ENCODE data around the gene GET4. TPM values are rescaled to one million over a fixed set of nuclear protein-coding genes. Genes with fewer than 3 reads are reported as not detected.

GET4 gene
- polyA plus RNA-seq, 3 donors from 2014 or later, result 25.3 to 35.6 (median 25.5) TPM

DNA sequence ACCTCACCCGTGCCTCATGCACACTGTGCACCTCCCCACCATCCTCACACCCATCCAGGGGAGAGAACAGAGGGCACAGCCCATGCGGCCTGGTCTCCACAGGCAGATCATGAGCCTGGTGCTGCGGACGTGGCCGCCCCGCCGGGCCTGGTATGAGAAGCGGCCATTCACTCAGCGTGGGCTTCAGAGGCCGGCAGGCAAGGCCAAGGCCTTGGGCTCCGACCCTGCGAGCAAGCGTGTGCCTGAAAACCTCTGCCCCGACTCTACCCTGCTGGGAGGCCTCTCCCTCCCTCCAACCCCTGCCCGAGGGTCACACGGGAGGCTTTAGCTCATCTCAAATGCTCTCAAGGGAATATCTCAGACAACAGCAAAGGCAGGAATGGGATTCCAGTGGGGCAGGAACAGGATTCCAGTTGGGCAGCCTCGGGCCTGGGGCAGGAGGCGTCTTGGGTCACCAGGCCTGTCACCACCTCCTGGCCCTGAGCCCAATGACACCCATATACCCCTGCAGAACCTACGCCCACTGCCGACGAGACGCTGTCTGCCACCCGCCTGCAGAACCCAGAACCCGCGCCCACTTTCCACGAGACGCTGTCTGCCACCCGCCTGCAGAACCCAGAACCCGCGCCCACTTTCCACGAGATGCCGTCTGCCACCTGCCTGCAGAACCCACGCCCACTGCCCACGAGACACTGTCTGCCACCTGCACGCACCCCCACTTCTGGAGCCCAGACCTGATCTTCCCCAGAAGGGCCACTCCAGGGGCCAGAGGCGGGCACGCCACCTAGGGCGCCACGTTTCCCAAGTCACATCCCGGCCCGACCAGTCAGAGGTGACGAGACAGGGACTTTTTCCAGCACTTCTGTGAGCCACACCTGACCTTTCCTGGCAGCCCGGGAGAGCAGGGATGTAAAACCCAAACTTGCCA lies 39.2 kb downstream of the GET4 start:
- Mint-ChIP-seq H3K9me3 (no peaks in the 10 kb centered on the region), H3K36me3 (no peaks in the 10 kb centered on the region), H3K4me1 (peaks cover 26 to 33% of the 10 kb centered on the region in 2 donors), H3K27ac (peak overlapping the region; percentile 42 to 83 (median 71)), H3K27me3 (ENCODE audit: low read depth in 3 of 3) (peaks cover 2 to 4% (median 3%) of the 10 kb centered on the region in 3 donors), H3K4me3 (peak overlapping the region in 1 of 5 donors; percentile 33)
- DNase-seq, result no peak

DNA sequence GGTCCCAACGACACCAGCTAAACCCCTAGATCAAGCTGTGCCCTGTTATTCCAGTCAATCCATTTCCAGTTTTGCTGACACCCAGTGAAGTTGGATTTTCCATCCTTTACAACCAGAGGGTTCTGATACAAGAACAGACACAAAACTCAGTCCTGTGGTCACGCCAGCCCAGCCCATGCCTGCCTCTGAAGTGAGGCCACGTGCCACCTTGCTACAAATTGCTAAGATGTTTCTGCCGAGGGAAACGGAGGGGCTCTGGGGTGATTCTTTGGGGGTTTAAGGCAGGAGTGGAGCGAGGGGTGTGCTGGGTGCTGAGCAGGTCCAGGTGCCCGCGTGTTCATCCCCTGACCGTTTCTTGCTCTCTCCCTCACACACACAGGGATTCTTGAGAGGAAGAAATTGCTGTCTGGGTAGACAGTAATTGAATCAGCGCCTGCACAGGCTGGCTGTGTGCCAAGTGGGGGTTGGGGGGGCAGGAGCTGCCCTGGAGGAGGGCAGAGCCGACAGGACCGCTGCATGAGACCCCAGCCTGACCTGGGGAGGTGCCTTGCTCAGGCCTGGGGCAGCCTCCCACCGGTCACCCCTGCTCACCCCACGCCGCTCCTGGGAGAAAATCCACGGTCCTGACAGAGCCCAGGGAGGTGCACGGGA lies 40.1 kb downstream of the GET4 start:
- H3K4me3 Mint-ChIP-seq, result peak overlapping the region in 1 of 5 donors; percentile 27
- DNase-seq, result no peak
- no peaks in the 10 kb centered on the region for H3K9me3 Mint-ChIP-seq
- H3K27me3 Mint-ChIP-seq (ENCODE audit: low read depth in 3 of 3), result peaks cover 2 to 5% (median 4%) of the 10 kb centered on the region in 3 donors
- H3K4me1 Mint-ChIP-seq, result peaks cover 29 to 40% of the 10 kb centered on the region in 2 donors
- peak overlapping the region in 5 of 6 donors; percentile 42 to 74 (median 70) for H3K27ac Mint-ChIP-seq
- H3K36me3 Mint-ChIP-seq, result no peaks in the 10 kb centered on the region

DNA sequence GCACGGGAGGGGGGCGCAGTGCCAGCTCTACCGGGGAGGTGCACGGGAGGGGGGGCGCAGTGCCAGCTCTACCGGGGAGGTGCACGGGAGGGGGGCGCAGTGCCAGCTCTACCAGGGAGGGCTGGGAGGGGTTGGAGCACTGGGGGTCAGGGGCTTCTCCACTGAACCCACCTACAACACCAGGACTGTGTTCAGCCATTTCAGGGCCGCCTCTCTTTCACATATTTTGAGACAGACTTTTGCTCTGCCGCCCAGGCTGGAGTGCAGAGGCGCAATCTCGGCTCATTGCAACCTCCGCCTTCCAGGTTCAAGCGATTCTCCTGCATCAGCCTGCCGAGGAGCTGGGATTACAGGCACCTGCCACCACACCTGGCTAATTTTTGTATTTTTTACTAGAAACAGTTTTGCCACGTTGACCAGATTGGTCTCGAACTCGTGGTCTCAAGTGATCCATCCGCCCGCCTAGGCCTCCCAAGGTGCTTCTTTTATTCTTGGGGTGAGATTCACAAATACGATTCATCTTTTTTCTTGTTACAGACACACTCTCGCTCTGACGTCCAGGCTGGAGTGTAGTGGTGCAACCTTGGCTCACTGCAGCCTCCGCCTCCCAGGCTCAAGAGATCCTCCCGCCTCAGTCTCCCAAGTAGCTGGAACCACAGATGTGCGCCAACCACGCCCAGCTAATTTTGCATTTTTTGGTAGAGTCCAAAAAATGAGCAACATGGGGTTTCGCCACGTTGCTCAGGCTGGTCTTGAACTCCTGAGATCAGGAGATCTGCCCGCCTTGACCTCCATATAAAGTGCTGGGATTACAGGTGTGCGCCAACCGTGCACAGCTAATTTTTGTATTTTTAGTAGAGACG lies 41.1 kb downstream of the GET4 start:
- peaks cover 4 to 6% (median 5%) of the 10 kb centered on the region in 3 donors for H3K27me3 Mint-ChIP-seq (ENCODE audit: low read depth in 3 of 3)
- H3K9me3 Mint-ChIP-seq, result no peaks in the 10 kb centered on the region
- H3K27ac Mint-ChIP-seq, result peak overlapping the region in 5 of 6 donors; percentile 45 to 70 (median 57)
- peaks cover 38 to 48% of the 10 kb centered on the region in 2 donors for H3K4me1 Mint-ChIP-seq
- H3K36me3 Mint-ChIP-seq, result no peaks in the 10 kb centered on the region
- H3K4me3 Mint-ChIP-seq, result no peak overlapping the region
- no peak for DNase-seq

DNA sequence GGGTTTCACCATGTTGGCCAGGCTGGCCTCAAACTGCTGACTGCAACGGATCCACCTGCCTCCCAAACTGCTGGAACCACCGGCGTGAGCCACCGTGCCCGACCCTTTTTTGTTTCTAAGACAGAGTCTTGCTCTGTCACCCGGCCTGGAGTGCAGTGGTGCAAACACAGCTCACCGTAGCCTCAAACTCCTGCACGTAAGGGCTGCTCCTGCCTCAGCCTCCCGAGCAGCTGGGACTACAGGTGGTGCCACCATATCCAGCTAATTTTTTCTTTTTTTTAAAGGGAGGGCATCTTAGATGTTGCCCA lies 41.7 kb downstream of the GET4 start:
- H3K27ac Mint-ChIP-seq, result peak overlapping the region in 4 of 6 donors; percentile 7 to 70 (median 55)

DNA sequence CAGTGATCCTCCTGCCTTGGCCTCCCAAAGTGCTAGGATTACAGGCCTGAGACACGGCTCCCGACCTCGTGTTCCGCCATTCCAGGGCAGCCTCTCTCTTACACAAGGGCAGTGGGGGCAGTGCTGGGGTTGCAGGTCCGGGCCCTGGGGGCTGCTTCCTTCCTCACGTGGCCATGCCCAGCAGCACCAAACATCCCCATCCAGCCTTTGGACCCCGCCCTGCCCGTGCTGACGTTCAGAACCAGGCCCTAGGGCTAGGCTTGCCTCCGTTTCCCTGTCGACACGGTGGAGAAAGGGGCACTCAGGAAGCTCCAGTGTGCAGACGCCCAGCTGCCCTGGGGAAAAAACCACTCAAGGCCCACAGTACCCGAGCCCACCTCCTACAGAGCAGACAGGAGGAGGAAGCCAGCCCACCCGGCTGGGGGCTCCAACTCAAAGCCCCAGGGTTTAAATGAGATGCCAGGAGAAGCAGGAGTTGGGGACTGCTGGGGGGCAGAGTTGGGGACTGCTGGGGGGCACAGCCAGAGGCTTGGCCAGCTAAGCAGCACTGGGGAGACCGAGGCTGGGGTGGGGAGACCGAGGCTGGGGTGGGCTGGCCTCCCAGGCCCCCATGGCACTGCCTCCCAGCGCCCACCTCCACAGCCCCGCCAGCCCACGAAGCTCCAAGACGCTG lies 42.2 kb downstream of the GET4 start:
- Mint-ChIP-seq H3K36me3 (no peaks in the 10 kb centered on the region), H3K9me3 (no peaks in the 10 kb centered on the region), H3K27me3 (ENCODE audit: low read depth in 3 of 3) (peaks cover 9 to 15% (median 12%) of the 10 kb centered on the region in 3 donors), H3K4me1 (peaks cover 44 to 50% of the 10 kb centered on the region in 2 donors), H3K4me3 (no peak overlapping the region), H3K27ac (peak overlapping the region in 4 of 6 donors; percentile 35 to 57 (median 50))
- DNase-seq, result no peak

More for the DNA sequence above, 41.7 kb downstream of the GET4 start:
- Mint-ChIP-seq H3K36me3 (no peaks in the 10 kb centered on the region), H3K27me3 (ENCODE audit: low read depth in 3 of 3) (peaks cover 5 to 10% (median 8%) of the 10 kb centered on the region in 3 donors), H3K4me1 (peaks cover 40 to 53% of the 10 kb centered on the region in 2 donors), H3K9me3 (no peaks in the 10 kb centered on the region), H3K4me3 (no peak overlapping the region)
- DNase-seq, result no peak

DNA sequence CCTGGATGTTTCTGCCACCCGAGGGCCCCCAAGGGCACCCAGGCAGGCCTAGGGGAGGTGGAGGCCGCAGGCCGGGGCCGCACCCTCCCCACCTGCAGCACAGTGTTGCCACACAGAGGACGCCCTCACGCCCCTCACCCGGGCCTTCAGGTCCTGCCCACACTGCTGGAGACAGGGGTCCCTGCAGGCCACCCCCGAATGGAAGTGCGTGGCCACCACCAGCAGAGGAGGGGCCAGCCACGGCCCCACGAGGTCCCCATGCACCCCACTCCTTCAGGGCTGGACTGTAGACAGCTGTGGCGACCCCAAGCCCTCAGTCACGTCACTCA lies 42.7 kb downstream of the GET4 start:
- Mint-ChIP-seq H3K4me1 (peaks cover 46 to 48% of the 10 kb centered on the region in 2 donors), H3K9me3 (no peaks in the 10 kb centered on the region), H3K4me3 (no peak overlapping the region), H3K27ac (peak overlapping the region in 4 of 6 donors; percentile 46 to 95 (median 86)), H3K36me3 (no peaks in the 10 kb centered on the region), H3K27me3 (ENCODE audit: low read depth in 3 of 3) (peaks cover 9 to 16% (median 12%) of the 10 kb centered on the region in 3 donors)
- DNase-seq, result no peak

DNA sequence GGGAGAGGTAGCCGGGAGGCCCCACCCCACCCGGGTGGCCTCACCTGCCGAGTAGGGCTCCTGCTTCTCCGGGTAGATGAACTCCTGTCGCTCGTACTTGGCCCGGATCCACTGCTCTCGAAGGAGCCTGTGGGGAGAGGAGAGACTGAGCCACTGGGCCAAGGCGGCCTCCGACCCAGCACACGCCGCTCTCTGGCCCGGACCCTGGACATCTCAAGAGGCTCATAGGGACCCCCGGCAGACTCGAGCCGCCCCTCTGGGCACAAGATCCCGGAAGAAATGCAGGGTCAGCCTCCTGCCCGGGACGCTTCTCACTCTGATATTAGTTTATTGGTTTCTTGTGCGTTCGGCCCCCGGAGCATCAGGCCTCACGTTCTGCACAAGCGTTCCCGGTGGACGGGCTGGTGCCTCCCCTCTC lies 43.6 kb downstream of the GET4 start:
- Mint-ChIP-seq H3K36me3 (no peaks in the 10 kb centered on the region), H3K9me3 (no peaks in the 10 kb centered on the region), H3K27me3 (ENCODE audit: low read depth in 3 of 3) (peaks cover 12 to 23% (median 16%) of the 10 kb centered on the region in 3 donors), H3K4me1 (peaks cover 52 to 54% of the 10 kb centered on the region in 2 donors), H3K27ac (peak overlapping the region in 2 of 6 donors; percentile 31 to 39), H3K4me3 (no peak overlapping the region)
- DNase-seq, result no peak

DNA sequence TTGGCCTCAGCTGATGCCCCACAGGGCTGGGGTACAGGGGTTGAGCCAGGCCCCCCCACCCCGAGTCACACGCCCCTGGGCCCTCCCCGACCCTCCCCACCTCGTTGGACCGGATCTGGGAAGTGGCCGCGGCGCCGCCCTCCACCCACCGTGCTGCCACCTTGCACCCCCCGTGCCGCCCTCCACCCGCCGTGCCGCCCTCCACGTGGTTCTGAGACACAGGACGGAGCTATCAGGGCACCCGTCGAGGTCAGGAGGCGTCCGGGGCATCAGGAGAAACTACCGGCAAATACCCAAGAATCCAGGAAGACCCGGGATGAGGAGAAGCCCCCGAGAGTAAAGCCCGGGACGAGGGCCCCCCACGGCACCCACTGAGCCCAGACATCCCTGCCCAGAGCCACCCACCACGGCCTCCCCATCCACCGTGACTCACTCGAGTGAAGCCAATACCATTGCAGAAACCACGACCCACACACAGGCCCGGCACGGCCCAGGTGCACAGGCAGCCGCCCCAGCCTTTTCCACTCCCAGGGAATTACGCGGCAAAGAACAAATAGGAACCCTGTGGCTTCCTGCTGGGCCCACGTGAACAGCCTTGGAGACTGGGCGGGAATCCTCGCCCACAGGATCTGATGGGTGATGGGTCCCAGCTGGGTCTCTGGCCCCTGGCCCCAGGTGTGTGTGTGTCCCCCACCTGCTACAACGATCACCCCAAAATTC lies 44.2 kb downstream of the GET4 start:
- Mint-ChIP-seq H3K4me3 (peak overlapping the region; percentile 14 to 61 (median 44)), H3K9me3 (no peaks in the 10 kb centered on the region), H3K4me1 (peaks cover 53 to 54% of the 10 kb centered on the region in 2 donors), H3K27ac (peak overlapping the region; percentile 88 to 100 (median 99)), H3K36me3 (no peaks in the 10 kb centered on the region), H3K27me3 (ENCODE audit: low read depth in 3 of 3) (peaks cover 12 to 25% (median 17%) of the 10 kb centered on the region in 3 donors)
- DNase-seq, result no peak

DNA sequence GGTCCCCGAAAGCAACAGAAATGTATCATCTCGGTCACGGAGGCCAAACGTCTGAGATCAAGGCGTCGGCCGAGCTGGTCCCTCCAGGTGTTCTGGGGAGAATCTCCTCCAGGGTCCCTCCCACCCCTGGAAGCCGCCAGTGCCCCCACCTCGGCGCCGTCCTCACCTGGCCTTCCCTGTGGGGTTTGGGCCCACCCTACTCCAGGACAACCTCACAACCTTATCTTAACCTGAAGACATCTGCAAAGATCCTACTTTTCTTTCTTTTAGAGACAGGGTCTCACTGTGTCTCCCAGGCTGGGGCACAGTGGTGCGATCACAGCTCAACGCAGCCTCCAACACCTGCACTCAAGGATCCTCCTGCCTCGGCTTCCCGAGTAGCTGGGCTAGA lies 44.7 kb downstream of the GET4 start:
- no peaks in the 10 kb centered on the region for H3K36me3 Mint-ChIP-seq
- peaks cover 52 to 53% of the 10 kb centered on the region in 2 donors for H3K4me1 Mint-ChIP-seq
- H3K9me3 Mint-ChIP-seq, result no peaks in the 10 kb centered on the region
- peak overlapping the region; percentile 88 to 100 (median 99) for H3K27ac Mint-ChIP-seq
- peaks cover 13 to 28% (median 22%) of the 10 kb centered on the region in 3 donors for H3K27me3 Mint-ChIP-seq (ENCODE audit: low read depth in 3 of 3)
- peak overlapping the region; percentile 44 to 90 (median 51) for H3K4me3 Mint-ChIP-seq
- DNase-seq, result no peak

DNA sequence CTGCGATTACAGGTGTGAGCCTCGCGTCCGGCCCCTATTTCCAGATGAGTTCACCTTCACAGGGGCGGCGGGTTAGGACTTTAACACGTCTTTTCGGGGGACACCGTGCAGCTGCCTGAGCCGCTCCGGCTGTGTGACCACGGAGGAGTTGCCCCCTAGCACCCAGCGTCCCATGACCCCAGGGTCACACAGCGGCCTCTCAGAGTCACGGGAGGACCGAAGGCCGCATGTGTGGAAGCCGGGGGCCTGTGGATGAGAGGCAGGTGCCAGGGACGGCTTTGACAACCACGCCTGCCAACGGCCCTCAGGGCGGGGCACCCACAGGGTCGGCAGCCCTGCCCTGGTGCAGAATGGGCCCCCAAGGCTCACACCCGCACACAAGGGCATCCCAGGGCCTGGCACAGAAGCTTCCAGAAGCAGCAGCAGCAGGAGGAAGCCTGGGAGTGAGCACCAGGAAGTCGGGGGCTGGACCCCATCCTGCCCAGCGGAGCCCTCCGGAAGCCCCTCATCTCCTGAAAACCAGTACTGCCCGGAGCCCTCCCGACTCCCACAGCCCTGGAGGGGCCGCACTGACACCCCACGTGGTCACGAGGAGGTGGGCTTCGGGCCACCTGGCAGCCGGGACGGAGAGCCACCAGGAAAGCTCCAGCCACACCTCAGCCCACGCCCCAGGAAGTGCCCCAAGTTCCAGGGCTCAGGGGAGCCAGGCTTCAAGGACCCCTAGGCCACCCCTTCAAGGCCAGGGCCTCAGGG lies 45.4 kb downstream of the GET4 start:
- Mint-ChIP-seq H3K4me1 (peaks cover 48% of the 10 kb centered on the region in 2 donors), H3K27ac (peak overlapping the region; percentile 90 to 100 (median 99)), H3K9me3 (no peaks in the 10 kb centered on the region), H3K4me3 (peak overlapping the region; percentile 44 to 91 (median 90)), H3K36me3 (no peaks in the 10 kb centered on the region), H3K27me3 (ENCODE audit: low read depth in 3 of 3) (peaks cover 13 to 28% (median 22%) of the 10 kb centered on the region in 3 donors)
- DNase-seq, result peak; percentile 34 to 53 (median 44)

DNA sequence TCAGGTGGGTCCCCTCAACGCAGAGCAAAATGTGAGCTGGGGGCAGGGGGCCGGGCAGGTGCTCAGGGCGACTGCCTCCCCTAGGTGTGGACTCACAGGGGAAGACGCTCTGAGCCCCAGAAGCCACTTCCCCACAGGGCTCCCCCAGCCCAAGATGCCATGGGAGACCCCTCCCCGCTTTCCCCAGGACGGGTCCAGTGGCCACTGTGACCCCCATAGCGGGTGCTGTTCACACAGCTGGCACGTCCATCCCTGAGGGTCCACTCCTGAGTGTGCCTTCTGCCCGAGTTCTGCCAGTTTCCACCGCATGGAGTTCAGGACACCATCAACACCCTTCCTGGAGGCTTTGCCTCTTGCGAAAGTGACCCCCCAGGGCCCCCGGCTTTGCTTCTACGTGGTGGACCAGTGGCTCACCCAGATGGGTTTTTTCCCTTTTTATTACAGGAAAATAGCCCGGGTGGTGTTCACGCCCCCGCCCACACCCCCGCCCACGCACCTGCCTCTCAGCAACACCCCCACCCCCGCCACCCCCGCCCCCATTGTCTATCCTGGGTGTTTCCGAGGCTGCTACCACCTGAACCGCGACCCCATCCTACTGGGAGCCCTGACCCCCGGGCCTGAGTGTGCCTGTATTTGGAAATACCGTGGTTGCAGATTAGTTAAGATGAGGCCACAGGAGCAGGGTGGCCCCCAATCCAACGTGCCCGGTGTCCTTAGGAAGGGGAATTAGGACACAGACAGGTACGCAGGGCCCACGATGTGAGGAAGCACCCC lies 46.2 kb downstream of the GET4 start:
- Mint-ChIP-seq H3K4me3 (peak overlapping the region; percentile 88 to 91 (median 90)), H3K27me3 (ENCODE audit: low read depth in 3 of 3) (peaks cover 13 to 31% (median 23%) of the 10 kb centered on the region in 3 donors), H3K9me3 (no peaks in the 10 kb centered on the region), H3K4me1 (peaks cover 55% of the 10 kb centered on the region in 2 donors), H3K27ac (peak overlapping the region; percentile 90 to 100 (median 99)), H3K36me3 (no peaks in the 10 kb centered on the region)
- DNase-seq, result peak; percentile 65 to 76 (median 67)

Data from immature natural killer cell (primary cell).